Lower leg skin (tissue), 4 donors: ENCODE measurements around the gene NUP188. TPM values are rescaled to one million over a fixed set of nuclear protein-coding genes. Genes with fewer than 3 reads are reported as not detected.

ENCODE experiments used
- DNase-seq, 2 donors: peaks; one replicate each; pipeline ENCODE4 v3.0.0-alpha.2; 2019; ENCODE audit warnings: low spot score in 2 of 2
- H3K4me3 ChIP-seq: fragments of 200-600 bp; sonication (generic); 2 replicates; pipeline ENCODE4 v1.5.1; 2017; ENCODE audit warnings: mild to moderate bottlenecking, low read depth; ENCODE audit not compliant: poor library complexity, severe bottlenecking
- POLR2A ChIP-seq, 2 donors: fragments of 450-650 bp; IDR thresholded peaks; one replicate each; pipeline ENCODE4 v1.6.1; 2016 to 2017; ENCODE audit warnings: antibody characterized with exemption in 2 of 2, mild to moderate bottlenecking in 1 of 2, moderate library complexity in 1 of 2
- WGBS, 2 donors: methylation state at CpG; one replicate each; pipeline ENCODE4 v1.1.5; 2018; 5-methylcytosine and 5-hydroxymethylcytosine counted together
- intact Hi-C: fragments of 100-400 bp; cut with DNase I; formaldehyde crosslinking; loops from one replicate; pipeline ENCODE4 v1.15.0; 2023; ENCODE audit warnings: low total_unique reads
- total RNA-seq, 4 donors: library from RNA; depleted of rRNA; stranded (reverse); fragments of >200 nt; gene quantifications; one replicate each; pipeline ENCODE4 v1.1.0, GENCODE V29; 2016
- TF ChIP-seq, protein P1 (sequence below), 3 donors: fragments of 450-650 bp; IDR thresholded peaks; one replicate each; pipeline ENCODE4 v1.5.1; 2016; ENCODE audit warnings: antibody characterized with exemption in 3 of 3, mild to moderate bottlenecking in 3 of 3, moderate library complexity in 2 of 3

Gene NUP188
- total RNA-seq, 4 donors from 2014 or later: 32.8 to 44.3 (median 36.1) TPM

DNA sequence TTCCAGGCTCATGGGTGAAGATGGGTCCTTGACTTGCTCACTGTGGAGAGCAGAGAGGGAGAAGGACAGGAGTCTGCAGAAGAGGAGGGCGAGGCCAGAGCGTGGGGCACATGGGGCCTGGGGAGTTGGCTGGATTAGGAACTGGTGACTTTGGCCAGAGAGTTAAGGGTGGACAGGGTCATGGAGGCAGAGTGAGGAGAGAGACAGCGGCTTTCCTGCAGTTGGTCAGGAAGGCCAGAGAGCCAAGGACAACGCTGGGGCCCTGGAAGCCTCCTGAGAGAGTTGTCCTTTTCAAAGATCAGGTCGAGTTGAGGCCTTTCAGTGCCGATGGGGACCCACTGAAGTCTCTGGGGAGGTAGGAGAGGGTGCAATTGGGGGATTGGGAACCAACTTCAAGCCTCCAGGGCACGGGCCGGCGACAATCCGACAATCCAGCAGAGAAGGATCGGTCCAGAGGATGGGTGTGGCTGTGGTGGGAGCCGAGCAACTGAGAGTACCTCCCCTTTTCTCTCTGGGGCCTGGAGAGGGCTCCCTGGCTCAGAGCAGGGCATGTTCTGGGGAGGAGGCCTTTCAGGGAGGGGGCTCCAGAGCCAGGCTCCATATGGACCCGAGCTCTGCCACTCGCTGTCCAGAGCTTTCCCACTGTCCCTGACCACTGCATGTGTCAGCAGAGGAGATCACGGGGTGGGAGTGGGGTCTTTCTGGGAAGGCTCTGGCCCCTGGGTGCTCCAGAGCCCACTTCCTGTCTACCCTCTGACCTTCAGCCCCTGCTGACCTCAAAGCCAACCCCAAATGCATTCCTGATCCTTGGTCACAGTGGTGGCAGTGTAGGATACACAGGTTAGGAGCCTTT lies 34.2 kb upstream of the NUP188 start:
- TF ChIP-seq POLR2A (IDR thresholded peaks at IDR 0.05): no peak
- TF ChIP-seq, protein P1, sequence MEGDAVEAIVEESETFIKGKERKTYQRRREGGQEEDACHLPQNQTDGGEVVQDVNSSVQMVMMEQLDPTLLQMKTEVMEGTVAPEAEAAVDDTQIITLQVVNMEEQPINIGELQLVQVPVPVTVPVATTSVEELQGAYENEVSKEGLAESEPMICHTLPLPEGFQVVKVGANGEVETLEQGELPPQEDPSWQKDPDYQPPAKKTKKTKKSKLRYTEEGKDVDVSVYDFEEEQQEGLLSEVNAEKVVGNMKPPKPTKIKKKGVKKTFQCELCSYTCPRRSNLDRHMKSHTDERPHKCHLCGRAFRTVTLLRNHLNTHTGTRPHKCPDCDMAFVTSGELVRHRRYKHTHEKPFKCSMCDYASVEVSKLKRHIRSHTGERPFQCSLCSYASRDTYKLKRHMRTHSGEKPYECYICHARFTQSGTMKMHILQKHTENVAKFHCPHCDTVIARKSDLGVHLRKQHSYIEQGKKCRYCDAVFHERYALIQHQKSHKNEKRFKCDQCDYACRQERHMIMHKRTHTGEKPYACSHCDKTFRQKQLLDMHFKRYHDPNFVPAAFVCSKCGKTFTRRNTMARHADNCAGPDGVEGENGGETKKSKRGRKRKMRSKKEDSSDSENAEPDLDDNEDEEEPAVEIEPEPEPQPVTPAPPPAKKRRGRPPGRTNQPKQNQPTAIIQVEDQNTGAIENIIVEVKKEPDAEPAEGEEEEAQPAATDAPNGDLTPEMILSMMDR (IDR thresholded peaks at IDR 0.05): no peak
- H3K4me3 ChIP-seq: no peak overlapping the region
- DNase-seq: no peak
- 52 to 63% methylated on average over 12 to 15 of the region's 15 CpGs for WGBS, 2 donors
- intact Hi-C loops: no loop called here

- no peak for DNase-seq
- H3K4me3 ChIP-seq: no peak overlapping the region
- WGBS, 2 donors: 75 to 78% methylated on average over 23 of the region's 23 CpGs
- TF ChIP-seq POLR2A (IDR thresholded peaks at IDR 0.05): no peak
- TF ChIP-seq, protein P1 (IDR thresholded peaks at IDR 0.05): no peak
- intact Hi-C loops: no loop called here
Measured at GRCh38 chr9:128913995-128914772, 33.3 kb upstream of the NUP188 start.

- H3K4me3 ChIP-seq: no peak overlapping the region
- no peak for TF ChIP-seq POLR2A (IDR thresholded peaks at IDR 0.05)
- TF ChIP-seq, protein P1 (IDR thresholded peaks at IDR 0.05): no peak
- DNase-seq: peak in 1 of 2 donors; percentile 91
- WGBS, 2 donors: 45 to 66% methylated on average over 12 to 18 of the region's 18 CpGs
- intact Hi-C loops: no loop called here
Measured at GRCh38 chr9:128916204-128916603, 31.3 kb upstream of the NUP188 start.

DNA sequence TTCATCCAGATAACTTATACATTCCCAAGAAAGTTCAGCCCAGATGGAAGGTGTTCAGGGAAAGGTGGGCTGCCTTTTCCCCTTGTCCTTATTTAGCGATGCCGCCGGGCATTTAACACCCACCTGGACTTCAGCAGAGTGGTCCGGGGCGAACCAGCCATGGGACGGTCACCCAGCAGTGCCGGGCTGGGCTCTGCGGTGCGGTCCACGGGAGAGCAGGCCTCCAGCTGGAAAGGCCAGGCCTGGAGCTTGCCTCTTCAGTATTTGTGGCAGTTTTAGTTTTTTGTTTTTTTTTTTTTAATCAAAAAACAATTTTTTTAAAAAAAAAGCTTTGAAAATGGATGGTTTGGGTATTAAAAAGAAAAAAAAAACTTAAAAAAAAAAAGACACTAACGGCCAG lies 30.8 kb upstream of the NUP188 start:
- no peak for DNase-seq
- WGBS, 2 donors: 68 to 70% methylated on average over 11 of the region's 11 CpGs
- TF ChIP-seq, protein P1 (IDR thresholded peaks at IDR 0.05): no peak
- TF ChIP-seq POLR2A (IDR thresholded peaks at IDR 0.05): no peak
- H3K4me3 ChIP-seq: no peak overlapping the region
- intact Hi-C loops: no loop called here

GRCh38 chr9:128917151-128917849 lies 30.2 kb upstream of the NUP188 start:
- intact Hi-C loops: no loop called here
- peak; percentile 84 to 96 for DNase-seq
- TF ChIP-seq POLR2A (IDR thresholded peaks at IDR 0.05): no peak
- TF ChIP-seq, protein P1 (IDR thresholded peaks at IDR 0.05): no peak
- WGBS, 2 donors: 37 to 38% methylated on average over 26 of the region's 26 CpGs
- no peak overlapping the region for H3K4me3 ChIP-seq
